ENCODE results near the gene B3GNT2. TPM values are rescaled to one million over a fixed set of nuclear protein-coding genes. Genes with fewer than 3 reads are reported as not detected.
"Not testable (repeated sequence)": the region's sequence is repeated elsewhere in the genome, so short reads cannot be mapped to it uniquely, and the experiment has no call there.

Gene B3GNT2
- total and polyA plus RNA-seq, 10 donors = 6.5 to 40.3 (median 25.4) TPM

- TF ChIP-seq CTCF (IDR thresholded peaks at IDR 0.05 in 8 of 11, conservative IDR thresholded peaks at IDR 0.05 in 3 of 11) = no peak
- TF ChIP-seq POLR2AphosphoS5 (IDR thresholded peaks at IDR 0.05) = no peak
- no peak for TF ChIP-seq POLR2A (IDR thresholded peaks at IDR 0.05)
- H3K27me3 ChIP-seq (replicated peaks in 1 of 7) = no peaks in the 10 kb centered on the region
- peak overlapping the region; percentile 90 to 99 (median 96) for H3K27ac ChIP-seq
- DNase-seq = no peak
- intact Hi-C loops (cut with DNase I; ENCODE audit: low total_unique reads) = loop anchor here (5.0 to 10.0 kb wide), 3 partner anchors 107 to 283 kb away; no protein-coding TSS in a partner anchor
- WGBS, 5 donors = 4 to 12% (median 9%) methylated on average over 5 of the region's 5 CpGs
- no peaks in the 10 kb centered on the region for H3K36me3 ChIP-seq
- peaks cover 45 to 76% (median 69%) of the 10 kb centered on the region in 6 donors for H3K4me1 ChIP-seq
- peak overlapping the region; percentile 85 to 98 (median 92) for H3K4me3 ChIP-seq
- no peaks in the 10 kb centered on the region for H3K9me3 ChIP-seq
Measured at GRCh38 chr2:62197925-62198633, 2.2 kb downstream of the B3GNT2 start.

GRCh38 chr2:62198854-62199253 lies 2.9 kb downstream of the B3GNT2 start:
- H3K36me3 ChIP-seq; H3K27me3 ChIP-seq (replicated peaks in 1 of 7); H3K4me3 ChIP-seq; DNase-seq; H3K9me3 ChIP-seq: not testable (repeated sequence)
- intact Hi-C loops (cut with DNase I; ENCODE audit: low total_unique reads) = loop anchor here (5.0 to 10.0 kb wide), 3 partner anchors 106 to 284 kb away; no protein-coding TSS in a partner anchor
- Histone ChIP-seq H3K27ac (peak overlapping the region in 2 of 8 donors; percentile 33 to 99), H3K4me1 (peaks cover 45 to 84% (median 76%) of the 10 kb centered on the region in 6 donors)
- 81 to 89% (median 86%) methylated on average over 8 of the region's 8 CpGs for WGBS, 5 donors

GRCh38 chr2:62199392-62200125 lies 3.6 kb downstream of the B3GNT2 start:
- peaks cover 45 to 86% (median 78%) of the 10 kb centered on the region in 6 donors for H3K4me1 ChIP-seq
- no peaks in the 10 kb centered on the region for H3K27me3 ChIP-seq (replicated peaks in 1 of 7)
- intact Hi-C loops (cut with DNase I; ENCODE audit: low total_unique reads) = loop anchor here (5.0 to 10.0 kb wide), 3 partner anchors 105 to 285 kb away; no protein-coding TSS in a partner anchor
- H3K9me3 ChIP-seq = no peaks in the 10 kb centered on the region
- TF ChIP-seq POLR2A (IDR thresholded peaks at IDR 0.05) (no peak), POLR2AphosphoS5 (IDR thresholded peaks at IDR 0.05) (no peak), CTCF (IDR thresholded peaks at IDR 0.05 in 8 of 11, conservative IDR thresholded peaks at IDR 0.05 in 3 of 11) (no peak)
- peak overlapping the region in 3 of 8 donors; percentile 12 to 99 (median 33) for H3K27ac ChIP-seq
- WGBS, 5 donors = 61 to 86% (median 65%) methylated on average over 1 of the region's 1 CpG
- H3K4me3 ChIP-seq = peak overlapping the region in 1 of 8 donors; percentile 15
- no peaks in the 10 kb centered on the region for H3K36me3 ChIP-seq
- no peak for DNase-seq

GRCh38 chr2:62200291-62200841 lies 4.5 kb downstream of the B3GNT2 start:
- intact Hi-C loops (cut with DNase I; ENCODE audit: low total_unique reads) = no loop called here
- Histone ChIP-seq H3K4me1 (peaks cover 40 to 86% (median 77%) of the 10 kb centered on the region in 6 donors), H3K4me3 (peak overlapping the region in 1 of 8 donors; percentile 15)

More at GRCh38 chr2:62200291-62200841, 4.5 kb downstream of the B3GNT2 start:
- TF ChIP-seq POLR2AphosphoS5 (IDR thresholded peaks at IDR 0.05) (no peak), CTCF (IDR thresholded peaks at IDR 0.05 in 8 of 11, conservative IDR thresholded peaks at IDR 0.05 in 3 of 11) (no peak), POLR2A (IDR thresholded peaks at IDR 0.05) (no peak)
- peak overlapping the region in 3 of 8 donors; percentile 14 to 31 (median 23) for H3K27ac ChIP-seq
- no peaks in the 10 kb centered on the region for H3K9me3 ChIP-seq
- 40 to 59% (median 53%) methylated on average over 4 of the region's 4 CpGs for WGBS, 5 donors
- peaks cover 0 to under 1% (median 0%) of the 10 kb centered on the region in 6 donors for H3K36me3 ChIP-seq
- DNase-seq = no peak
- H3K27me3 ChIP-seq (replicated peaks in 1 of 7) = no peaks in the 10 kb centered on the region

All from spleen (tissue), 11 donors.